CD4-positive, alpha-beta T cell (primary cell): ENCODE data around the gene STK40. TPM values are rescaled to one million over a fixed set of nuclear protein-coding genes. Genes with fewer than 3 reads are reported as not detected.

ENCODE experiments used
- ATAC-seq: fragments of 200-7000 bp; cut with Tn5 transposase; one replicate; pipeline ENCODE4 v1.10.0; 2022; ENCODE audit warnings: mild to moderate bottlenecking; ENCODE audit not compliant: poor library complexity
- CTCF ChIA-PET: fragments of 350-600 bp; sonication (Branson Sonifier 250); formaldehyde crosslinking; loops from one replicate; lab custom pipeline; 2021; ENCODE audit warnings: antibody characterized with exemption, inconsistent platforms; lab: Charles Lee
- POLR2A ChIA-PET: fragments of 350-600 bp; sonication (Branson Sonifier 250); formaldehyde crosslinking; loops from one replicate; lab custom pipeline; 2021; ENCODE audit warnings: antibody characterized with exemption, inconsistent platforms; lab: Charles Lee
- DNase-seq, 14 experiments: peaks; one replicate each; pipeline ENCODE4 v3.0.0-alpha.2; 2013 to 2020; ENCODE audit warnings: mixed read lengths in 2 of 14
- H3K27ac ChIP-seq, 2 donors: one replicate each; pipeline versions ENCODE4 v1.5.1 to v1.7.0; 2013; ENCODE audit warnings: low read length in 2 of 2, low read depth in 1 of 2, mild to moderate bottlenecking in 1 of 2
- H3K27me3 ChIP-seq, 2 experiments: 1 replicate in 1 of 2; 2 replicates in 1 of 2; pipeline versions ENCODE4 v1.6.1 to v1.7.0; 2013; ENCODE audit warnings: low read length in 2 of 2, control low read depth in 1 of 2, mild to moderate bottlenecking in 1 of 2, moderate library complexity in 1 of 2; ENCODE audit not compliant: insufficient read depth in 2 of 2, control insufficient read depth in 1 of 2
- H3K36me3 ChIP-seq: one replicate; pipeline ENCODE4 v1.6.1; 2013; ENCODE audit warnings: low read length, control low read depth; ENCODE audit not compliant: insufficient read depth
- H3K4me1 ChIP-seq: one replicate; pipeline ENCODE4 v1.6.1; 2013; ENCODE audit warnings: low read length, control low read depth; ENCODE audit not compliant: insufficient read depth
- H3K4me3 ChIP-seq: one replicate; pipeline ENCODE4 v1.5.1; 2013; ENCODE audit warnings: mild to moderate bottlenecking, low read length, moderate library complexity
- H3K9me3 ChIP-seq, 2 experiments: 1 replicate in 1 of 2; 2 replicates in 1 of 2; pipeline versions ENCODE4 v1.6.1 to v1.7.0; 2013; ENCODE audit warnings: low read length in 2 of 2, mild to moderate bottlenecking in 2 of 2, control low read depth in 1 of 2, moderate library complexity in 1 of 2; ENCODE audit not compliant: control insufficient read depth in 1 of 2, insufficient read depth in 1 of 2
- H3K27ac Mint-ChIP-seq: one replicate; pipeline ENCODE4 v1.8.0; 2020; ENCODE audit warnings: mixed read lengths
- H3K27me3 Mint-ChIP-seq: one replicate; pipeline ENCODE4 v1.8.0; 2021; ENCODE audit warnings: mixed read lengths
- H3K36me3 Mint-ChIP-seq: one replicate; pipeline ENCODE4 v1.8.0; 2021; ENCODE audit warnings: low read depth, mixed read lengths
- H3K4me1 Mint-ChIP-seq: one replicate; pipeline ENCODE4 v1.8.0; 2021; ENCODE audit warnings: low read depth, mixed read lengths
- H3K4me3 Mint-ChIP-seq: one replicate; pipeline ENCODE4 v1.8.0; 2020; ENCODE audit warnings: mild to moderate bottlenecking, mixed read lengths
- H3K9me3 Mint-ChIP-seq: one replicate; pipeline ENCODE4 v1.8.0; 2020; ENCODE audit warnings: mixed read lengths
- CTCF ChIP-seq: fragments of 200-600 bp; IDR thresholded peaks from one replicate; pipeline ENCODE4 v1.8.0; 2022; ENCODE audit warnings: antibody characterized with exemption, mild to moderate bottlenecking
- intact Hi-C, 2 experiments: fragments of 100-400 bp; cut with DNase I in 1 of 2; cut with micrococcal nuclease in 1 of 2; formaldehyde crosslinking; loops; one replicate each; pipeline versions ENCODE4 v1.15.1 to v1.9.0; 2023 to 2025; cut with DNase I, micrococcal nuclease
- total RNA-seq, 174 experiments: library from RNA in 2 of 174; stranded (reverse) in 2 of 174; gene quantifications; one replicate each; pipeline ENCODE4 v1.2.3 and lab custom pipeline; 2021 to 2026

The STK40 gene
- total RNA-seq, 2 experiments from 2014 or later = 17.8 to 20.7 TPM

DNA sequence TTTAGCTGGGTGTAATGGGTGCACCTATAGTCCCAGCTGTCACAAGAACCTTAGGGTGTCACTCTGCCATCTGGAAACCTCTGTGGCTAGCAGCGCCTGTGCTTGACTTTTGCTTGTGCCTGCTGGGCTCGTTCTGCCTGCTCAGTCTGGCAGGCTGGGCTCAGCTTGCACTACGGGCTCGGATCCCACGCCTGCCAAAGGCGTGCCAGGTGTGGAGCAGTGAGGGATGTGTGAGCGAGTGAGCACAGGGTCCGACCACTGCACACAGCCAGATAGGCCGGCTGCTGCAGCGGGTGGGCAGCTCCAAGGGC is 14.7 kb upstream of the STK40 start:
- DNase-seq (peak in 1 of 14 experiments; percentile 36), ATAC-seq (no peak)
- no peaks in the 10 kb centered on the region for H3K27me3 Mint-ChIP-seq
- Histone ChIP-seq H3K27me3 (no peaks in the 10 kb centered on the region), H3K36me3 (no peaks in the 10 kb centered on the region), H3K4me3 (no peak overlapping the region), H3K4me1 (peaks cover 35% of the 10 kb centered on the region), H3K9me3 (peaks cover 0 to 6% of the 10 kb centered on the region in 2 experiments), H3K27ac (no peak overlapping the region)
- intact Hi-C loops = no loop called here
- ChIA-PET POLR2A (interaction anchor here (1.1 kb wide), 1 partner anchor 19 kb away, joined by 4 read pairs; no protein-coding TSS in a partner anchor), CTCF (interaction anchor here (1.0 to 1.5 kb wide), 2 partner anchors 12 to 14 kb away, joined by 3 to 6 read pairs; no protein-coding TSS in a partner anchor)
- TF ChIP-seq CTCF = no peak
- peaks cover 8% of the 10 kb centered on the region for H3K36me3 Mint-ChIP-seq
- no peak overlapping the region for H3K27ac Mint-ChIP-seq
- peaks cover 27% of the 10 kb centered on the region for H3K4me1 Mint-ChIP-seq
- no peak overlapping the region for H3K4me3 Mint-ChIP-seq
- H3K9me3 Mint-ChIP-seq = no peaks in the 10 kb centered on the region

DNA sequence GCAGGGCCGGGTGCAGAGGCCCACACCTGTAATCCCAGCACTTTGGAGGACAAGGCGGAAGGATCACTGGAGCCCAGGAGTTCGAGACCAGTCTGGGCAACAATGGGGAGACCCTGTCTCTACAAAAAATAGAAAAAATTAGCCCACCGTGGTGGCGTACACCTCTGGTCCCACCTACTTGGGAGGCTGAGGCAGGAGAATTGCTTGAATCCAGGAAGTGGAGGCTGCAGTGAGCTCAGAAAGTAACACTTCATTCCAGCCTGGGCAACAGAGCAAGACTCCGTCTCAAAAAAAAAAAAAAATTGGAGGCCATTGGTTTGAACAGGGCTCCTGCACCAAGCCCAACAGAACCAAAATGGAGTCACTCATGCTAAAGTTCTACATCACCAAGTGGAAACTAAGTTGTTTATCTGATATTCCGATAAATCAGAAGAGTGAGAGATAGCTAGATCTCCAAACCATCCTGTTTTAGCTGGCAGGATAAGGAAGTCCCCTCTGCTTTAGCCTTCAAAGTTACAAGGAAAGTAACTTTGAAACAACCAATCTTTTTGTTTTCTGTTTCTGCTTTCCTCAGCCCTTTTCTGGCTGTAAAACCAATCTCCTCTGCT is 12.8 kb upstream of the STK40 start:
- Histone ChIP-seq H3K27ac (peak overlapping the region; percentile 72 to 85), H3K36me3 (peaks cover 8% of the 10 kb centered on the region), H3K9me3 (peaks cover 0 to 6% of the 10 kb centered on the region in 2 experiments), H3K4me1 (peaks cover 39% of the 10 kb centered on the region), H3K27me3 (no peaks in the 10 kb centered on the region), H3K4me3 (peak overlapping the region; percentile 84)
- peak overlapping the region; percentile 97 for H3K4me3 Mint-ChIP-seq
- POLR2A ChIA-PET = interaction anchor here (0.6 to 2.6 kb wide), 7 partner anchors 12 to 174 kb away, joined by 3 to 22 read pairs (median 5); partner anchors contain the start of genes EVA1B and THRAP3
- H3K9me3 Mint-ChIP-seq = no peaks in the 10 kb centered on the region
- DNase-seq (no peak), ATAC-seq (no peak)
- TF ChIP-seq CTCF = no peak
- H3K27ac Mint-ChIP-seq = peak overlapping the region; percentile 92
- no peaks in the 10 kb centered on the region for H3K27me3 Mint-ChIP-seq
- intact Hi-C loops = no loop called here
- peaks cover 9% of the 10 kb centered on the region for H3K36me3 Mint-ChIP-seq
- CTCF ChIA-PET = interaction anchor here (1.2 to 2.6 kb wide), 3 partner anchors 12 to 92 kb away, joined by 4 to 9 read pairs (median 5); partner anchors contain the start of gene SH3D21
- peaks cover 27% of the 10 kb centered on the region for H3K4me1 Mint-ChIP-seq

DNA sequence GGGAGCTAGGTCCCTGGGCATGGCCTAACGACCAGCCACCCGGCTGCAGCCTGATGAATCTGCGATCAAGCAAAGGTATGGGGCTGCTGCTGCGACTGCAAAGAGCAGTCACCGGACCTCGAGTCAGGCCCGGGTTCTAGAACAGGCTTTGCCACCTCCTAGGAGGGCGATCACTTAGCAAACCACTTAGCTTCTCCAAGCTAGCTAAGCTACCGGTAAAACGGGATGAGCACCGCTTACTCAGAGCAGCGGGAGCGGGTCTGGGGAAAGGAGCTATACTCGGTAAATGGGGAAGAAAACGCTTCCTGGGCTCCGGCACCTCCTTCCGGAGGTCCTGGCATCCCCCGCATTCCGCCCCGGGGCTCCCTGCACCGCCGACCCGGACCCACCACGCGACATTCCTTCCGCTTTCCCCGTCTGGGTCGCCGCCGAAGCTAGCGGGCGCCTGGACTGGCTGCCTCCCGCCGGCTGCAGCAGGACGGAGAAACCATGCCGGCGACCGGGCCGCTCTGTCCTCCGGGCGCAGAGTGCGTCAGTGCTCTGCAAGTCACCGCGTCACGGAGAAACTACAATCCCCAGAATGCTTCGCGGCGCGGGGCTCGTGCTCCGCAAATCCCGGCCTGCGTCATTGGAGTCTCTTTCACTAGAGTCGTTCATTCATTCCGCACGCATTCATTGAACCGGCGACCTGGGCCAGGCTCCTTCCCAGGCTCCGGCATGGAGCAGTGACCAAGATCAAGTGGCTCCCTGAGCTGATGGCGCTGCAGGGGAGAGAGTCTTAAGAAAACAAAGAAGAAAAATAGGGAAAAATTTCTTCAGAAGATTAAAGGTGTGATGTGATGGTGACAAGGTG is 11.9 kb upstream of the STK40 start, which contains the start of gene LSM10:
Gene LSM10, minus strand, starts transcription at position 531 of the 853 bp plus-strand sequence. CDS start 3,779 bp downstream, outside the sequence.
- no peaks in the 10 kb centered on the region for H3K27me3 Mint-ChIP-seq
- POLR2A ChIA-PET = interaction anchor here (0.6 to 2.6 kb wide), 19 partner anchors 9 to 247 kb away, joined by 3 to 22 read pairs (median 4); partner anchors contain the start of genes EVA1B, MRPS15, STK40 and THRAP3
- H3K36me3 Mint-ChIP-seq = peaks cover 17% of the 10 kb centered on the region

More for the DNA sequence above, 11.9 kb upstream of the STK40 start, which contains the start of gene LSM10:
- TF ChIP-seq CTCF = no peak
- Histone ChIP-seq H3K27me3 (no peaks in the 10 kb centered on the region), H3K36me3 (peaks cover 16% of the 10 kb centered on the region), H3K4me3 (peak within 1 kb of the TSS; percentile 84), H3K9me3 (peaks cover 0 to 6% of the 10 kb centered on the region in 2 experiments), H3K27ac (peak within 1 kb of the TSS; percentile 72 to 85), H3K4me1 (peaks cover 44% of the 10 kb centered on the region)
- CTCF ChIA-PET = interaction anchor here (0.6 to 2.6 kb wide), 7 partner anchors 11 to 697 kb away, joined by 3 to 9 read pairs (median 4); partner anchors contain the start of gene SH3D21
- Mint-ChIP-seq H3K4me1 (peaks cover 34% of the 10 kb centered on the region), H3K9me3 (no peaks in the 10 kb centered on the region), H3K4me3 (peak within 1 kb of the TSS; percentile 97), H3K27ac (peak within 1 kb of the TSS; percentile 92)
- intact Hi-C loops = loop anchor here (1.0 to 2.0 kb wide), 2 partner anchors 11 to 67 kb away; partner anchors contain the start of gene MRPS15 (in 1 of the 2)
- DNase-seq (peak; percentile 76 to 96 (median 88)), ATAC-seq (peak; percentile 93)
